Hepatocyte (in vitro differentiated cells): ENCODE data around the gene UHRF2. TPM values are rescaled to one million over a fixed set of nuclear protein-coding genes. Genes with fewer than 3 reads are reported as not detected.

Experiments used
- DNase-seq: peaks from one replicate; pipeline ENCODE4 v3.0.0-alpha.2; 2016; ENCODE audit warnings: low spot score
- H2AFZ ChIP-seq: fragments of 200-600 bp; sonication (generic); 2 replicates; pipeline ENCODE4 v1.6.0; 2016; ENCODE audit warnings: antibody characterized with exemption, mild to moderate bottlenecking
- H3K27ac ChIP-seq: fragments of 200-600 bp; sonication (generic); 2 replicates; pipeline ENCODE4 v1.5.1; 2016; ENCODE audit warnings: mild to moderate bottlenecking
- H3K27me3 ChIP-seq: fragments of 200-600 bp; sonication (generic); 2 replicates; pipeline ENCODE4 v1.6.1; 2016
- H3K36me3 ChIP-seq: fragments of 200-600 bp; sonication (generic); replicated peaks from 2 replicates; pipeline ENCODE4 v1.5.1; 2016; ENCODE audit warnings: low read depth; ENCODE audit not compliant: insufficient read depth
- H3K4me1 ChIP-seq: fragments of 200-600 bp; sonication (generic); 2 replicates; pipeline ENCODE4 v1.5.1; 2016; ENCODE audit warnings: mild to moderate bottlenecking, moderate library complexity; ENCODE audit not compliant: insufficient read depth
- H3K4me2 ChIP-seq: fragments of 200-600 bp; sonication (generic); 2 replicates; pipeline ENCODE4 v1.6.0; 2016
- H3K4me3 ChIP-seq: fragments of 200-600 bp; sonication (generic); 2 replicates; pipeline ENCODE4 v1.5.1; 2016; ENCODE audit warnings: mild to moderate bottlenecking
- H3K79me2 ChIP-seq: fragments of 200-600 bp; sonication (generic); 2 replicates; pipeline ENCODE4 v1.6.0; 2017; ENCODE audit warnings: mild to moderate bottlenecking
- H3K9me2 ChIP-seq: fragments of 200-600 bp; sonication (generic); replicated peaks from 2 replicates; pipeline ENCODE4 v1.6.0; 2017; ENCODE audit warnings: mild to moderate bottlenecking; ENCODE audit not compliant: insufficient read depth
- H3K9me3 ChIP-seq: fragments of 200-600 bp; sonication (generic); 2 replicates; pipeline ENCODE4 v1.5.1; 2016; ENCODE audit warnings: low read depth, mild to moderate bottlenecking
- H4K20me1 ChIP-seq: fragments of 200-600 bp; sonication (generic); 2 replicates; pipeline ENCODE4 v1.6.0; 2016; ENCODE audit warnings: mild to moderate bottlenecking; ENCODE audit not compliant: insufficient read depth, poor library complexity, severe bottlenecking
- CTCF ChIP-seq: fragments of 200-600 bp; sonication (generic); IDR thresholded peaks from 2 replicates; pipeline ENCODE4 v1.5.1; 2016; ENCODE audit warnings: antibody characterized with exemption, mild to moderate bottlenecking; ENCODE audit not compliant: poor library complexity
- EZH2 ChIP-seq: fragments of 200-600 bp; sonication (generic); IDR thresholded peaks from 2 replicates; pipeline ENCODE4 v1.6.1; 2016; ENCODE audit warnings: antibody characterized with exemption, mild to moderate bottlenecking, borderline replicate concordance
- EZH2phosphoT487 ChIP-seq: fragments of 200-600 bp; sonication (generic); IDR thresholded peaks from one replicate; pipeline ENCODE4 v1.6.1; 2018; ENCODE audit warnings: antibody characterized with exemption, mild to moderate bottlenecking, low read depth, moderate library complexity; ENCODE audit not compliant: unreplicated experiment, severe bottlenecking
- WGBS: methylation state at CpG from one replicate; pipeline ENCODE4 v1.1.6; 2016; ENCODE audit warnings: low lambda C conversion rate; ENCODE audit errors: missing lambda C conversion rate; 5-methylcytosine and 5-hydroxymethylcytosine counted together
- polyA plus RNA-seq: library from polyadenylated mRNA; unstranded; fragments of >200 nt; fragmentation: Nextera tagmentation; extraction: Ambion mirVana; gene quantifications from 2 replicates; pipeline ENCODE4 v1.2.1, GENCODE V29; 2016
- total RNA-seq: library from RNA; depleted of rRNA; stranded (reverse); fragments of >200 nt; gene quantifications from 2 replicates; pipeline ENCODE4 v1.2.3, GENCODE V29; 2014

Gene UHRF2
- total and polyA plus RNA-seq, 2 experiments from 2014 or later = 16.6 to 42.9 TPM

- H2AFZ ChIP-seq = no peak overlapping the region
- WGBS = 92% methylated on average over 3 of the region's 3 CpGs
- DNase-seq = no peak
- H3K4me2 ChIP-seq = no peak overlapping the region
- no peaks in the 10 kb centered on the region for H3K36me3 ChIP-seq
- no peaks in the 10 kb centered on the region for H3K9me3 ChIP-seq
- no peaks in the 10 kb centered on the region for H3K79me2 ChIP-seq
- H3K4me3 ChIP-seq = no peak overlapping the region
- no peak overlapping the region for H3K27ac ChIP-seq
- H3K9me2 ChIP-seq = no peaks in the 10 kb centered on the region
- H3K4me1 ChIP-seq = no peaks in the 10 kb centered on the region
- no peaks in the 10 kb centered on the region for H4K20me1 ChIP-seq
- no peaks in the 10 kb centered on the region for H3K27me3 ChIP-seq
- TF ChIP-seq CTCF (no peak), EZH2 (no peak)
Observed at GRCh38 chr9:6512085-6512657, 99.2 kb downstream of the UHRF2 start.

- TF ChIP-seq EZH2phosphoT487 (no peak), CTCF (no peak), EZH2 (no peak)
- no peaks in the 10 kb centered on the region for H3K9me3 ChIP-seq
- no peak overlapping the region for H3K4me3 ChIP-seq
- H3K79me2 ChIP-seq = no peaks in the 10 kb centered on the region
- H3K27ac ChIP-seq = no peak overlapping the region
- H3K27me3 ChIP-seq = no peaks in the 10 kb centered on the region
- no peaks in the 10 kb centered on the region for H4K20me1 ChIP-seq
- H3K4me2 ChIP-seq = no peak overlapping the region
- 98% methylated on average over 4 of the region's 4 CpGs for WGBS
- H3K4me1 ChIP-seq = no peaks in the 10 kb centered on the region
- DNase-seq = no peak
- H2AFZ ChIP-seq = no peak overlapping the region
- no peaks in the 10 kb centered on the region for H3K36me3 ChIP-seq
- H3K9me2 ChIP-seq = no peaks in the 10 kb centered on the region
Observed at GRCh38 chr9:6522263-6522662, 109.3 kb downstream of the UHRF2 start.

GRCh38 chr9:6525326-6526045, 112.5 kb downstream of the UHRF2 start:
- no peaks in the 10 kb centered on the region for H3K79me2 ChIP-seq
- TF ChIP-seq CTCF = no peak
- TF ChIP-seq EZH2 = no peak
- no peak for TF ChIP-seq EZH2phosphoT487
- 78% methylated on average over 2 of the region's 2 CpGs for WGBS
- no peaks in the 10 kb centered on the region for H3K4me1 ChIP-seq
- H3K27me3 ChIP-seq = no peaks in the 10 kb centered on the region
- no peak overlapping the region for H2AFZ ChIP-seq
- no peak for DNase-seq
- H3K36me3 ChIP-seq = no peaks in the 10 kb centered on the region
- no peaks in the 10 kb centered on the region for H3K9me3 ChIP-seq
- H3K27ac ChIP-seq = no peak overlapping the region
- H3K4me3 ChIP-seq = no peak overlapping the region
- H4K20me1 ChIP-seq = no peaks in the 10 kb centered on the region
- no peaks in the 10 kb centered on the region for H3K9me2 ChIP-seq
- no peak overlapping the region for H3K4me2 ChIP-seq
